ENCODE results near the gene FBXO42. TPM values are rescaled to one million over a fixed set of nuclear protein-coding genes. Genes with fewer than 3 reads are reported as not detected.

FBXO42 gene
- polyA plus RNA-seq (2011; rRNA removed) (15.1 and 16.8 TPM in 2 replicates), polyA minus RNA-seq (2011; rRNA and poly(A)+ RNA removed) (23.9 and 24.0 TPM in 2 replicates)

DNA sequence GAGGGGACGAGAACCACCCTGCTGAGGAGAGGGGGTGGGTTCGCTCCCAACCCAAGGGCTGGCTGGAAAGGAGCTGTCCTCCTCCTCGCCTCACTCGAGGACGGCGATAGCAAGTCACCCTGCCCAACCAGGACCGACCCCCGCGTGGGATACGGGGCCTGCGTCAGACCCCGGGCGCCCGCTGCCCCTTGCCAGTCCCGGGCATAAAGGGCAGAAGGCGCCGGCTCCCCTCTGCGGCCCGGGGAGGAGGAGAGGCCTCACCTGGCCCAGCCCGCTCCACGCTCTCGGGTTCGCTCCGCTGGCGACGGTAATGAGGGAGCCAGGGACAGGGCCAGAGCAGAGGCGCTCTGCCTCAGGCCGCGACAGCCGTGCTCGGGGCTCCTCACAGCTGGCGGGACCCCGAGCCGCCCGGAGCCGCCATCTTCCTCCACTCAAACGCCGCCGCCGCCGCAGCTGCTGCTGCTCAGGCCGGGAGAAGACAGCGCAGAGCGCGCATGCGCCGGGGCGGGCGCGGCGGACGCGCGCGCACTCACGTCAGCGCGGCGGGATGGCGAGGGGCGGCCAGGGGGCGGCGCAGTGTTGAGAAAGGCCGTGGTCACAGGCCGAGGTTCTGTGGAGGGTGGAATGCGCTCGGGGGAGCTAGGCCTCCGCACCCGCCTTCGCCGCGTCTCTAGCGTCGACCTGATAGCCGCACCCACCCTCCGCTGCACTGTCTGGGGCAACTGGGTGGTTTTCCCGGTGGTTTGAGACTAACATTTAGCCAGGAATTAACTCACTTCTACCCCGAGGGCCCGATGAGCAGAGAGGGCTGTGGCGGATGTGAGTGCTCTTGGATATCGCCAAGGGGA is at the start of gene FBXO42:
FBXO42 (minus strand) TSS at position 487 of the 848 bp plus-strand sequence. CDS start 37,062 bp downstream, outside the sequence.
- ChIA-PET POLR2A (interaction anchor here (0.5 to 1.5 kb wide), 6 partner anchors 9 to 145 kb away, joined by 3 to 11 read pairs (median 4); no protein-coding TSS in a partner anchor), CTCF (interaction anchor here (0.6 to 2.3 kb wide), 15 partner anchors 12 to 270 kb away, joined by 3 to 47 read pairs (median 3); partner anchors contain the start of gene CPLANE2)
- TF ChIP-seq, protein P1, sequence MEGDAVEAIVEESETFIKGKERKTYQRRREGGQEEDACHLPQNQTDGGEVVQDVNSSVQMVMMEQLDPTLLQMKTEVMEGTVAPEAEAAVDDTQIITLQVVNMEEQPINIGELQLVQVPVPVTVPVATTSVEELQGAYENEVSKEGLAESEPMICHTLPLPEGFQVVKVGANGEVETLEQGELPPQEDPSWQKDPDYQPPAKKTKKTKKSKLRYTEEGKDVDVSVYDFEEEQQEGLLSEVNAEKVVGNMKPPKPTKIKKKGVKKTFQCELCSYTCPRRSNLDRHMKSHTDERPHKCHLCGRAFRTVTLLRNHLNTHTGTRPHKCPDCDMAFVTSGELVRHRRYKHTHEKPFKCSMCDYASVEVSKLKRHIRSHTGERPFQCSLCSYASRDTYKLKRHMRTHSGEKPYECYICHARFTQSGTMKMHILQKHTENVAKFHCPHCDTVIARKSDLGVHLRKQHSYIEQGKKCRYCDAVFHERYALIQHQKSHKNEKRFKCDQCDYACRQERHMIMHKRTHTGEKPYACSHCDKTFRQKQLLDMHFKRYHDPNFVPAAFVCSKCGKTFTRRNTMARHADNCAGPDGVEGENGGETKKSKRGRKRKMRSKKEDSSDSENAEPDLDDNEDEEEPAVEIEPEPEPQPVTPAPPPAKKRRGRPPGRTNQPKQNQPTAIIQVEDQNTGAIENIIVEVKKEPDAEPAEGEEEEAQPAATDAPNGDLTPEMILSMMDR (IDR thresholded peaks at IDR 0.05; ENCODE audit: low read depth, low read length): peak; percentile 57
- peak; percentile 80 for DNase-seq (ENCODE audit: low read depth, low spot score)
- Histone ChIP-seq H3K9me3 (ENCODE audit: control insufficient read depth, insufficient read depth, low read length) (no peaks in the 10 kb centered on the region), H3K4me3 (ENCODE audit: low read depth, low read length) (peak within 1 kb of the TSS; percentile 97), H3K27ac (ENCODE audit: low read depth, low read length) (peak within 1 kb of the TSS; percentile 90), H3K27me3 (ENCODE audit: control insufficient read depth, insufficient read depth, low read length) (no peaks in the 10 kb centered on the region)

DNA sequence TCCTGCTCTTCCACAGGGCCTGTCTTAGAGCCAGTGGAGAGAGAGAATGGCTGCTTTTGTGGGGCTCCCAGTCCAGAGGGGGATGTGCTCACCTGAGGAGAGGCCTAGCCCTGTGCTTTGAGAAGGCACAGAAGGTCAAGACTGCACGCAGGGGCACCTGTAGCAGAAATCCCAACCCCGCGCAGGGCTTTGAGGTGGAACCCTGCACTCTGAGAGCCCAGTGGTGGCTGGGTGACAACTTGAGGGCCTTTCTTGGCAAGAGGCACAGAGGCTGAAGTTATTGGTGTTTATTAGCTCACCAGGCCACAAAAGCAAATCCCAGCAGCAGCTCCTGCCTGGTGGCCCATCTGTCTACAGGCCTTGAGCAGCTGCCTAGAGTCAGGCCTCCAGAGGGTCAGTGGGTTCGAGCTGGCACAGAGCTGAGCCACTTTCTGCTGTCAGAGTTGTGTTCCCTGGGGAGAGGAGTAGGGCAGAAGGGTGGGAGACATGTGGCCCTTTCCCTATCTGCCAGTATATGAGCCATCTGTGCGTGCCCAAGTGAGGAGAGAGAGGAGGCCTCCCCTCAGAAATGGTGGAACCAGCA is 46.2 kb upstream of the FBXO42 start:
- POLR2A ChIA-PET: no interaction called here
- CTCF ChIA-PET: interaction anchor here (1.3 kb wide), 1 partner anchor 42 kb away, joined by 3 read pairs; the partner anchor contains the start of gene NECAP2
- TF ChIP-seq, protein P1 (IDR thresholded peaks at IDR 0.05; ENCODE audit: low read depth, low read length): no peak
- no peak overlapping the region for H3K27ac ChIP-seq (ENCODE audit: low read depth, low read length)
- no peaks in the 10 kb centered on the region for H3K9me3 ChIP-seq (ENCODE audit: control insufficient read depth, insufficient read depth, low read length)
- no peaks in the 10 kb centered on the region for H3K27me3 ChIP-seq (ENCODE audit: control insufficient read depth, insufficient read depth, low read length)
- H3K4me3 ChIP-seq (ENCODE audit: low read depth, low read length): no peak overlapping the region
- no peak for DNase-seq (ENCODE audit: low read depth, low spot score)

DNA sequence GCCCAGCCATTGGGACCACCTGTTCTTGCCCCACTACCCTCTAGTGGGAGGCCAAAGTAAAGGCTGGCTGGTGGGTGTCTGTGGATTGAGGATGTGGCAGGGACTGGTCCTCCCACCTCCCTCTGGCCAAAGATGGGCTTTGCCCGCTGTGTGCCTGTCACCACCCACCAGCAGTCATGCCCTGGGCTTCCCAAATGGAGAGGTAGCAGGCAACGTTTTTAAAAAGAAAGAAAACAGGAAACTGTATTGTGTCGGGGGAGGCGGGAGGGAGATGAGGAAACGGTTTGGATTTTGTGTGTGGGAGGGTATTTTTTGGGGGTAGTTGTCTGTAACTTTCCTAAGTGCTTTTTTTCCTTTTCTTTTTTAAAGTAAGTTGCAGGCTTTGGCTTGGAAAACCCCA is 44.8 kb upstream of the FBXO42 start:
- Histone ChIP-seq H3K27ac (ENCODE audit: low read depth, low read length) (no peak overlapping the region), H3K4me3 (ENCODE audit: low read depth, low read length) (no peak overlapping the region), H3K27me3 (ENCODE audit: control insufficient read depth, insufficient read depth, low read length) (no peaks in the 10 kb centered on the region), H3K9me3 (ENCODE audit: control insufficient read depth, insufficient read depth, low read length) (no peaks in the 10 kb centered on the region; the same call in 1 of the 2 replicates)
- TF ChIP-seq, protein P1 (IDR thresholded peaks at IDR 0.05; ENCODE audit: low read depth, low read length): no peak
- no peak for DNase-seq (ENCODE audit: low read depth, low spot score)
- CTCF ChIA-PET: interaction anchor here (0.6 kb wide), 1 partner anchor 19 kb away, joined by 6 read pairs; no protein-coding TSS in a partner anchor
- POLR2A ChIA-PET: interaction anchor here (0.5 to 1.6 kb wide), 4 partner anchors 8 to 215 kb away, joined by 4 to 7 read pairs (median 6); no protein-coding TSS in a partner anchor

DNA sequence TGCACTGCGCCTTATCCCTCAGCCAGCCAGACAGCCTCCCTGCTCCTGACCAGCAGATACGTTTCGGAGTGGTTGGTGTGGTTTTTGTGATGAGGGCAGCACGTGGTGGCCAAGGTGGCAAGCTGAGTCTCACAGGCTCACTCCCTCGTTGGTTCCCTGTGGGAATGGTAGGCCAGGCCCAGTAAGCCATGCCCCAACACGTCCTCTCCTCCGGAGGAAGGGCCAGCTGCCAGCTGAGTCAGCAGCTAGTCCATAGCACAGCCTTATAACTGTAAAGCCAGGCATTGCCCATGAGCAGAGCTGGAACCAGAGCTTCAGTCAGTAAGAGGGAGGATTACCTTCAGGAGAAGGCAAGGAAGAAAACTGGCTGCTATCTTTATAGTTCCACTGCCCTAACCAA is 44.3 kb upstream of the FBXO42 start:
- H3K27me3 ChIP-seq (ENCODE audit: control insufficient read depth, insufficient read depth, low read length): no peaks in the 10 kb centered on the region
- TF ChIP-seq, protein P1 (IDR thresholded peaks at IDR 0.05; ENCODE audit: low read depth, low read length): no peak
- CTCF ChIA-PET: interaction anchor here (0.6 kb wide), 1 partner anchor 18 kb away, joined by 6 read pairs; no protein-coding TSS in a partner anchor
- no peak overlapping the region for H3K4me3 ChIP-seq (ENCODE audit: low read depth, low read length)
- H3K27ac ChIP-seq (ENCODE audit: low read depth, low read length): peak overlapping the region; percentile 70
- POLR2A ChIA-PET: interaction anchor here (0.5 to 1.6 kb wide), 5 partner anchors 8 to 215 kb away, joined by 4 to 7 read pairs (median 5); no protein-coding TSS in a partner anchor
- peak; percentile 37 for DNase-seq (ENCODE audit: low read depth, low spot score)
- no peaks in the 10 kb centered on the region; the same call in 1 of the 2 replicates for H3K9me3 ChIP-seq (ENCODE audit: control insufficient read depth, insufficient read depth, low read length)

Data from AG04450 (cell line).